Tibial nerve (tissue), 4 donors: Measurements from ENCODE around the gene CHTF8. TPM values are rescaled to one million over a fixed set of nuclear protein-coding genes. Genes with fewer than 3 reads are reported as not detected.

Source experiments
- DNase-seq, 2 donors: peaks; one replicate each; pipeline ENCODE4 v3.0.0-alpha.2; 2019; ENCODE audit warnings: low spot score in 2 of 2
- H3K27ac ChIP-seq, 4 donors: fragments of 200-600 bp; sonication (generic) in 3 of 4; one replicate each; pipeline ENCODE4 v1.5.1; 2017 to 2019; ENCODE audit warnings: mild to moderate bottlenecking in 1 of 4
- H3K27me3 ChIP-seq, 2 donors: fragments of 200-600 bp; sonication (generic) in 1 of 2; one replicate each; pipeline versions ENCODE4 v1.5.1 to v1.6.0; 2017 to 2019
- H3K36me3 ChIP-seq, 3 donors: fragments of 200-600 bp; sonication (generic); one replicate each; pipeline ENCODE4 v1.5.1; 2018 to 2019
- H3K4me1 ChIP-seq, 4 donors: fragments of 200-600 bp; sonication (generic) in 3 of 4; one replicate each; pipeline ENCODE4 v1.5.1; 2017 to 2019
- H3K4me3 ChIP-seq, 4 donors: fragments of 200-600 bp; sonication (generic) in 3 of 4; one replicate each; pipeline ENCODE4 v1.5.1; 2017 to 2019; ENCODE audit warnings: mild to moderate bottlenecking in 1 of 4, moderate library complexity in 1 of 4
- H3K9me3 ChIP-seq, 4 donors: fragments of 200-600 bp; sonication (generic) in 3 of 4; one replicate each; pipeline ENCODE4 v1.5.1; 2017 to 2019
- EP300 ChIP-seq, 2 donors: sonication (generic); formaldehyde crosslinking; IDR thresholded peaks; one replicate each; pipeline ENCODE4 v1.6.1; 2017; ENCODE audit warnings: antibody characterized with exemption in 2 of 2, mild to moderate bottlenecking in 1 of 2
- POLR2A ChIP-seq, 2 donors: fragments of 450-650 bp; IDR thresholded peaks; one replicate each; pipeline ENCODE4 v1.6.1; 2017; ENCODE audit warnings: antibody characterized with exemption in 2 of 2, mild to moderate bottlenecking in 2 of 2, moderate library complexity in 2 of 2
- WGBS, 2 donors: methylation state at CpG; one replicate each; pipeline ENCODE4 v1.1.5; 2018; 5-methylcytosine and 5-hydroxymethylcytosine counted together
- small RNA-seq: library from RNA; depleted of rRNA; stranded (forward); fragments of <200 nt; gene quantifications from one replicate; pipeline ENCODE3, GENCODE V24; 2016
- total RNA-seq, 4 donors: library from RNA; depleted of rRNA; stranded (reverse); fragments of >200 nt; gene quantifications; one replicate each; pipeline ENCODE4 v1.1.0, GENCODE V29; 2016
- TF ChIP-seq, protein P1 (sequence below), 5 experiments: fragments of 200-600 bp in 3 of 5; fragments of 450-650 bp in 2 of 5; sonication (generic) in 3 of 5; IDR thresholded peaks; one replicate each; pipeline ENCODE4 v1.5.1; 2016 to 2019; ENCODE audit warnings: antibody characterized with exemption in 5 of 5, mild to moderate bottlenecking in 3 of 5, moderate library complexity in 2 of 5

Gene CHTF8
- total RNA-seq, 4 donors from 2014 or later, result 58.8 to 99.0 (median 76.5) TPM

- Histone ChIP-seq H3K36me3 (peaks cover 0 to 7% (median 0%) of the 10 kb centered on the region in 3 donors), H3K27me3 (no peaks in the 10 kb centered on the region), H3K4me1 (no peaks in the 10 kb centered on the region), H3K9me3 (no peaks in the 10 kb centered on the region), H3K4me3 (no peak overlapping the region), H3K27ac (no peak overlapping the region)
- 64 to 70% methylated on average over 3 of the region's 3 CpGs for WGBS, 2 donors
- TF ChIP-seq EP300 (IDR thresholded peaks at IDR 0.05), result no peak
- no peak for TF ChIP-seq POLR2A (IDR thresholded peaks at IDR 0.05)
- TF ChIP-seq, protein P1, sequence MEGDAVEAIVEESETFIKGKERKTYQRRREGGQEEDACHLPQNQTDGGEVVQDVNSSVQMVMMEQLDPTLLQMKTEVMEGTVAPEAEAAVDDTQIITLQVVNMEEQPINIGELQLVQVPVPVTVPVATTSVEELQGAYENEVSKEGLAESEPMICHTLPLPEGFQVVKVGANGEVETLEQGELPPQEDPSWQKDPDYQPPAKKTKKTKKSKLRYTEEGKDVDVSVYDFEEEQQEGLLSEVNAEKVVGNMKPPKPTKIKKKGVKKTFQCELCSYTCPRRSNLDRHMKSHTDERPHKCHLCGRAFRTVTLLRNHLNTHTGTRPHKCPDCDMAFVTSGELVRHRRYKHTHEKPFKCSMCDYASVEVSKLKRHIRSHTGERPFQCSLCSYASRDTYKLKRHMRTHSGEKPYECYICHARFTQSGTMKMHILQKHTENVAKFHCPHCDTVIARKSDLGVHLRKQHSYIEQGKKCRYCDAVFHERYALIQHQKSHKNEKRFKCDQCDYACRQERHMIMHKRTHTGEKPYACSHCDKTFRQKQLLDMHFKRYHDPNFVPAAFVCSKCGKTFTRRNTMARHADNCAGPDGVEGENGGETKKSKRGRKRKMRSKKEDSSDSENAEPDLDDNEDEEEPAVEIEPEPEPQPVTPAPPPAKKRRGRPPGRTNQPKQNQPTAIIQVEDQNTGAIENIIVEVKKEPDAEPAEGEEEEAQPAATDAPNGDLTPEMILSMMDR (IDR thresholded peaks at IDR 0.05), result no peak
- no peak for DNase-seq
Measured at GRCh38 chr16:69071036-69071435, 61.4 kb downstream of the CHTF8 start.

- Histone ChIP-seq H3K27ac (no peak overlapping the region), H3K36me3 (peaks cover 0 to 7% (median 0%) of the 10 kb centered on the region in 3 donors), H3K27me3 (no peaks in the 10 kb centered on the region), H3K4me1 (no peaks in the 10 kb centered on the region), H3K4me3 (no peak overlapping the region), H3K9me3 (no peaks in the 10 kb centered on the region)
- TF ChIP-seq, protein P1 (IDR thresholded peaks at IDR 0.05), result no peak
- TF ChIP-seq EP300 (IDR thresholded peaks at IDR 0.05), result no peak
- TF ChIP-seq POLR2A (IDR thresholded peaks at IDR 0.05), result no peak
- 93% methylated on average over 5 of the region's 5 CpGs for WGBS, 2 donors
- DNase-seq, result no peak
Measured at GRCh38 chr16:69069504-69069903, 62.9 kb downstream of the CHTF8 start.

Small RNAs within 50 kb of the gene (small RNA-seq; reads per million reads assigned to genes)
- not detected for gene RNU6-22P

Other genes starting within 250 kb of the CHTF8 start
- 1 to 10 TPM in 2 of 4 donors, under 1 TPM in 2; 0.42 to 7.1 (median 2.1) TPM for gene HAS3, start 26.9 kb downstream of the CHTF8 start, total RNA-seq
- 10 to 100 TPM; 17.6 to 48.0 (median 24.1) TPM for gene UTP4, start 61 bp upstream of the CHTF8 start, total RNA-seq
- 10 to 100 TPM; 33.1 to 50.2 (median 37.7) TPM for gene SNTB2, start 54.6 kb upstream of the CHTF8 start, total RNA-seq
- 10 to 100 TPM; 35.4 to 47.2 (median 43.5) TPM for gene VPS4A, start 178.8 kb upstream of the CHTF8 start, total RNA-seq
- 10 to 100 TPM in 3 of 4 donors, 1 to 10 TPM in 1; 6.8 to 20.7 (median 15.8) TPM for gene PDF, start 198.0 kb upstream of the CHTF8 start, total RNA-seq
- gene COG8, start 207.0 kb upstream of the CHTF8 start, total RNA-seq, result 10 to 100 TPM; 62.2 to 77.5 (median 70.0) TPM
- 10 to 100 TPM in 3 of 4 donors, 1 to 10 TPM in 1; 8.2 to 17.1 (median 11.7) TPM for gene NIP7, start 207.2 kb upstream of the CHTF8 start, total RNA-seq
- not detected for gene TMED6, start 219.2 kb upstream of the CHTF8 start, total RNA-seq